BE2C (cell line): ENCODE data around the gene GP2.

Experiments used
- DNase-seq: peaks from one replicate; pipeline ENCODE4 v3.0.0-alpha.2; 2020
- H3K27me3 ChIP-seq: fragments of 250-450 bp; sonication (Bioruptor Pico); 2 replicates; pipeline ENCODE4 v1.5.1; 2020; ENCODE audit warnings: mild to moderate bottlenecking
- H3K36me3 ChIP-seq: fragments of 250-450 bp; sonication (Bioruptor Pico); 2 replicates; pipeline ENCODE4 v1.5.1; 2020; ENCODE audit warnings: mild to moderate bottlenecking
- H3K4me1 ChIP-seq: fragments of 250-450 bp; sonication (Bioruptor Pico); 2 replicates; pipeline ENCODE4 v1.5.1; 2020
- H3K4me3 ChIP-seq: 2 replicates; pipeline ENCODE4 v1.5.1; 2011; ENCODE audit warnings: low read depth, low read length
- H3K9me3 ChIP-seq: fragments of 250-450 bp; sonication (Bioruptor Pico); 2 replicates; pipeline ENCODE4 v1.5.1; 2020
- CTCF ChIP-seq: IDR thresholded peaks from 2 replicates; pipeline ENCODE4 v1.5.1; 2012; ENCODE audit warnings: mild to moderate bottlenecking, low read depth, low read length

Gene GP2

DNA sequence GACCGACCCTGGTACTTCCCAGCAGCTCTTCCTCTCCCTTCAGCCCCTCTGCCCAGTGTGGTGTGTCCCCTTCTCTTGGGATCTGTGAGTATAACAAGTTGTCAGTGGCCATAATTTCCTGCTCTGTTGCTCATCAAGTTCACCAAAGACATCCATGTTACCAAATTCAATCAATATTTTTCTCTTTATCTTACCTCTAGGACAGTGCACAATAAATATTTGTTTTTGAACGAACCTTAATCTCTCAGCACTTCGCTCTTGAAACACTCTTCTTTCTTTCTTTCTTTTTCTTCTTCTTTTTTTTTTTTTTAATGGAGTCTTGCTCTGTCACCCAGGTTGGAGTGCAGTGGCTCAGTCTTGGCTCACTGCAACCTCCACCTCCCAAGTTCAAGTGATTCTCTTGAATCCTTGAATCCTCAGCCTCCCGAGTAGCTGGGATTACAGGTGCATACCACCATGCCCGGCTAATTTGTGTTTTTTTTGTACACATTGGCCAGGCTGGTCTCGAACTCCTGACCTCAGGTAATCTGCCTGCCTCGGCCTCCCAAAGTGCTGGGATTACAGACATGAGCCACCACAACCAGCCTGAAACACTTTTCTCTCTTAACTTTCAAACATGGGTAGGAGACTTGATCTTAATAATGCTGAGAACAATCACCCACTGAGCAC is 27.9 kb upstream of the GP2 start:
- Histone ChIP-seq H3K27me3 (no peaks in the 10 kb centered on the region), H3K4me1 (no peaks in the 10 kb centered on the region), H3K4me3 (no peak overlapping the region), H3K9me3 (no peaks in the 10 kb centered on the region), H3K36me3 (no peaks in the 10 kb centered on the region)
- TF ChIP-seq CTCF, result no peak
- DNase-seq, result no peak

- no peak for TF ChIP-seq CTCF
- H3K9me3 ChIP-seq, result no peaks in the 10 kb centered on the region; the same call in 1 of the 2 replicates
- no peak overlapping the region for H3K4me3 ChIP-seq
- no peak for DNase-seq
- no peaks in the 10 kb centered on the region for H3K4me1 ChIP-seq
- no peaks in the 10 kb centered on the region for H3K27me3 ChIP-seq
- no peaks in the 10 kb centered on the region for H3K36me3 ChIP-seq
Observed at GRCh38 chr16:20353379-20353778, 26.1 kb upstream of the GP2 start.

DNA sequence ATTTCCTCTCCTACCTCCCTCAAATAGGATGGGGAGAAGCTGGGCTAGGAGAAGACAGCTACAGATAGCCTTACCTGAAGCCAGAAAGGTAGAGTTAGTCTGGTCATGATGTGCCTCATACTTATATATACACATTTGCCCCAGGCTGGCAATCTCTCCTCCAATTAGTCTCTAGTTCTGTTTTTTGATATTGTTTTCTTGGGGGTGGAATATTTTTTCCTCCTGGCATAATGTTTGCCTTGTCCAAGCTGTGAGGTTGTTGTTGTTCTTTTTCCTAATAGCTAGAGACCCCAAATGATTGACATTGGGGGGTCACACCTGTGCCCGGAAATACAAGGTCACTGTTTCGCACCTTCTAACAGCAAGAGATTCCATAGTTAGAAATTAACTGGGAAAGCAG is 25.3 kb upstream of the GP2 start, which contains the start of gene UMOD:
TSS of gene UMOD (minus strand) at position 101 of the 400 bp plus-strand sequence. CDS start 1,978 bp downstream, outside the sequence.
- Histone ChIP-seq H3K36me3 (no peaks in the 10 kb centered on the region), H3K27me3 (no peaks in the 10 kb centered on the region), H3K4me1 (no peaks in the 10 kb centered on the region), H3K4me3 (no peak within 1 kb of the TSS), H3K9me3 (no peaks in the 10 kb centered on the region; the same call in 1 of the 2 replicates)
- DNase-seq, result no peak
- no peak for TF ChIP-seq CTCF

- TF ChIP-seq CTCF, result no peak
Observed at GRCh38 chr16:20349615-20350014, 22.3 kb upstream of the GP2 start.

DNA sequence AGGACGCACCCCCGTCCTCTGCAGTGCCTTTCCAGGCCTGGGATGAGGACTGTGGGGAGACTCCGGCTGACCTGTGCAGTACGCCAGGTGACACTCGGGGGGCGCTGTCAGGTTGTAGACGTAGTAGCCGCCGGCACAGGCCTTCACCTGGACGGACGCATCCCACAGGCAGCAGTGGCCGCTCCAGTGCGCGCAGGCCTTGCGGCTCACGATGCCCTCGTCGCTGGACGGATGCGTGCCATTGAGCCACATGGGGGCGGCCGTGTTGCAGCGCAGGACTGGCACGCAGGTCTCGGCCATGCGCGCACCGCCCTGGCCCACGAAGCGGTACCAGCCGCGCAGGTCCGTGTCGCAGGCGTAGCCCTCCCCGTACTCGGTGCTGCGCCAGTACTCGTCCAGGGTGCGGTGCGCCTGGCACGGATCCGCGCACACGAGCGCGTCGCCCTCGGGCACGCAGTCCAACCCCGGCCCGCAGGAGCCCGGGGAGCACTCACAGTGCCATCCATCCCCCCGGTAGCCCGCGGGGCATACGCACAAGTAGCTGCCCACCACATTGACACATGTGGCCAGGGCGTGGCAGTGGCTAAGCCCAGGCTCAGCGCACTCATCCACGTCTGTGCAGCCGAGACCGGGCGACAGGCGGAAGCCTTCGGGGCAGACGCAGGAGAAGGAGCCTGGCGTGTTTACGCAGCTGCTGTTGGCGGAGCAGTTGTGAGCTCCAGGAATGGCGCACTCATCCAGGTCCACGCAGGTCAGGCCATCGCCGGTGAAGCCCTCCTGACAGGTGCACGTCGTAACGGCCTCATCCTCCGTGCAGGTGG is 21.3 kb upstream of the GP2 start:
- Histone ChIP-seq H3K4me3 (no peak overlapping the region), H3K36me3 (no peaks in the 10 kb centered on the region), H3K4me1 (no peaks in the 10 kb centered on the region), H3K9me3 (no peaks in the 10 kb centered on the region; the same call in 1 of the 2 replicates), H3K27me3 (no peaks in the 10 kb centered on the region)
- DNase-seq, result no peak
- TF ChIP-seq CTCF, result no peak

More at GRCh38 chr16:20349615-20350014, 22.3 kb upstream of the GP2 start:
- Histone ChIP-seq H3K27me3 (no peaks in the 10 kb centered on the region), H3K36me3 (no peaks in the 10 kb centered on the region), H3K9me3 (no peaks in the 10 kb centered on the region; the same call in 1 of the 2 replicates), H3K4me1 (no peaks in the 10 kb centered on the region), H3K4me3 (no peak overlapping the region)
- no peak for DNase-seq
